CD4-positive, alpha-beta T cell (primary cell): ENCODE results near the gene SVIP. TPM values are rescaled to one million over a fixed set of nuclear protein-coding genes. Genes with fewer than 3 reads are reported as not detected.

Experiments used
- ATAC-seq: fragments of 200-7000 bp; cut with Tn5 transposase; one replicate; pipeline ENCODE4 v1.10.0; 2022; ENCODE audit warnings: mild to moderate bottlenecking; ENCODE audit not compliant: poor library complexity
- CTCF ChIA-PET: fragments of 350-600 bp; sonication (Branson Sonifier 250); formaldehyde crosslinking; loops from one replicate; lab custom pipeline; 2021; ENCODE audit warnings: antibody characterized with exemption, inconsistent platforms; lab: Charles Lee
- POLR2A ChIA-PET: fragments of 350-600 bp; sonication (Branson Sonifier 250); formaldehyde crosslinking; loops from one replicate; lab custom pipeline; 2021; ENCODE audit warnings: antibody characterized with exemption, inconsistent platforms; lab: Charles Lee
- DNase-seq, 14 experiments: peaks; one replicate each; pipeline ENCODE4 v3.0.0-alpha.2; 2013 to 2020; ENCODE audit warnings: mixed read lengths in 2 of 14
- H3K27ac ChIP-seq, 2 donors: one replicate each; pipeline versions ENCODE4 v1.5.1 to v1.7.0; 2013; ENCODE audit warnings: low read length in 2 of 2, low read depth in 1 of 2, mild to moderate bottlenecking in 1 of 2
- H3K27me3 ChIP-seq, 2 experiments: 1 replicate in 1 of 2; 2 replicates in 1 of 2; pipeline versions ENCODE4 v1.6.1 to v1.7.0; 2013; ENCODE audit warnings: low read length in 2 of 2, control low read depth in 1 of 2, mild to moderate bottlenecking in 1 of 2, moderate library complexity in 1 of 2; ENCODE audit not compliant: insufficient read depth in 2 of 2, control insufficient read depth in 1 of 2
- H3K36me3 ChIP-seq: one replicate; pipeline ENCODE4 v1.6.1; 2013; ENCODE audit warnings: low read length, control low read depth; ENCODE audit not compliant: insufficient read depth
- H3K4me1 ChIP-seq: one replicate; pipeline ENCODE4 v1.6.1; 2013; ENCODE audit warnings: low read length, control low read depth; ENCODE audit not compliant: insufficient read depth
- H3K4me3 ChIP-seq: one replicate; pipeline ENCODE4 v1.5.1; 2013; ENCODE audit warnings: mild to moderate bottlenecking, low read length, moderate library complexity
- H3K9me3 ChIP-seq, 2 experiments: 1 replicate in 1 of 2; 2 replicates in 1 of 2; pipeline versions ENCODE4 v1.6.1 to v1.7.0; 2013; ENCODE audit warnings: low read length in 2 of 2, mild to moderate bottlenecking in 2 of 2, control low read depth in 1 of 2, moderate library complexity in 1 of 2; ENCODE audit not compliant: control insufficient read depth in 1 of 2, insufficient read depth in 1 of 2
- H3K27ac Mint-ChIP-seq: one replicate; pipeline ENCODE4 v1.8.0; 2020; ENCODE audit warnings: mixed read lengths
- H3K27me3 Mint-ChIP-seq: one replicate; pipeline ENCODE4 v1.8.0; 2021; ENCODE audit warnings: mixed read lengths
- H3K36me3 Mint-ChIP-seq: one replicate; pipeline ENCODE4 v1.8.0; 2021; ENCODE audit warnings: low read depth, mixed read lengths
- H3K4me1 Mint-ChIP-seq: one replicate; pipeline ENCODE4 v1.8.0; 2021; ENCODE audit warnings: low read depth, mixed read lengths
- H3K4me3 Mint-ChIP-seq: one replicate; pipeline ENCODE4 v1.8.0; 2020; ENCODE audit warnings: mild to moderate bottlenecking, mixed read lengths
- H3K9me3 Mint-ChIP-seq: one replicate; pipeline ENCODE4 v1.8.0; 2020; ENCODE audit warnings: mixed read lengths
- CTCF ChIP-seq: fragments of 200-600 bp; IDR thresholded peaks from one replicate; pipeline ENCODE4 v1.8.0; 2022; ENCODE audit warnings: antibody characterized with exemption, mild to moderate bottlenecking
- intact Hi-C, 2 experiments: fragments of 100-400 bp; cut with DNase I in 1 of 2; cut with micrococcal nuclease in 1 of 2; formaldehyde crosslinking; loops; one replicate each; pipeline versions ENCODE4 v1.15.1 to v1.9.0; 2023 to 2025; cut with DNase I, micrococcal nuclease
- total RNA-seq, 174 experiments: library from RNA in 2 of 174; stranded (reverse) in 2 of 174; gene quantifications; one replicate each; pipeline ENCODE4 v1.2.3 and lab custom pipeline; 2021 to 2026

The SVIP gene
- total RNA-seq, 2 experiments from 2014 or later, result 58.1 to 67.3 TPM

GRCh38 chr11:22787055-22787454, 42.5 kb downstream of the SVIP start:
- Histone ChIP-seq H3K36me3 (no peaks in the 10 kb centered on the region), H3K27me3 (no peaks in the 10 kb centered on the region), H3K27ac (no peak overlapping the region), H3K9me3 (no peaks in the 10 kb centered on the region), H3K4me1 (no peaks in the 10 kb centered on the region), H3K4me3 (no peak overlapping the region)
- Mint-ChIP-seq H3K4me1 (no peaks in the 10 kb centered on the region), H3K4me3 (no peak overlapping the region), H3K27ac (no peak overlapping the region), H3K9me3 (no peaks in the 10 kb centered on the region), H3K36me3 (no peaks in the 10 kb centered on the region), H3K27me3 (peaks cover 11% of the 10 kb centered on the region)
- intact Hi-C loops, result loop anchor here (1.0 to 5.0 kb wide), 4 partner anchors 115 to 545 kb away; no protein-coding TSS in a partner anchor
- ATAC-seq, result no peak
- no peak for DNase-seq
- CTCF ChIA-PET, result interaction anchor here (1.6 kb wide), 1 partner anchor 42 kb away, joined by 5 read pairs; the partner anchor contains the start of gene SVIP
- no peak for TF ChIP-seq CTCF
- POLR2A ChIA-PET, result no interaction called here

GRCh38 chr11:22786475-22786874, 43.1 kb downstream of the SVIP start:
- no peaks in the 10 kb centered on the region for H3K36me3 ChIP-seq
- intact Hi-C loops, result loop anchor here (1.0 to 5.0 kb wide), 3 partner anchors 114 to 544 kb away; no protein-coding TSS in a partner anchor
- H3K4me1 Mint-ChIP-seq, result no peaks in the 10 kb centered on the region
- H3K9me3 ChIP-seq, result no peaks in the 10 kb centered on the region
- no peak for TF ChIP-seq CTCF
- no peaks in the 10 kb centered on the region for H3K4me1 ChIP-seq
- POLR2A ChIA-PET, result interaction anchor here (0.6 kb wide), 1 partner anchor 449 kb away, joined by 3 read pairs; the partner anchor contains the start of gene SLC17A6
- DNase-seq, result no peak
- H3K9me3 Mint-ChIP-seq, result no peaks in the 10 kb centered on the region
- ATAC-seq, result no peak
- no peak overlapping the region for H3K4me3 Mint-ChIP-seq
- peaks cover 11% of the 10 kb centered on the region for H3K27me3 Mint-ChIP-seq
- H3K27ac ChIP-seq, result no peak overlapping the region
- no peaks in the 10 kb centered on the region for H3K36me3 Mint-ChIP-seq
- CTCF ChIA-PET, result no interaction called here
- H3K27me3 ChIP-seq, result no peaks in the 10 kb centered on the region
- no peak overlapping the region for H3K27ac Mint-ChIP-seq
- H3K4me3 ChIP-seq, result no peak overlapping the region

- no peaks in the 10 kb centered on the region for H3K27me3 ChIP-seq
- H3K9me3 Mint-ChIP-seq, result no peaks in the 10 kb centered on the region
- no peaks in the 10 kb centered on the region for H3K9me3 ChIP-seq
- DNase-seq, result no peak
- TF ChIP-seq CTCF, result no peak
- ChIA-PET POLR2A (no interaction called here), CTCF (no interaction called here)
- no peak overlapping the region for H3K27ac Mint-ChIP-seq
- H3K4me1 ChIP-seq, result peaks cover 4% of the 10 kb centered on the region
- ATAC-seq, result no peak
- H3K27me3 Mint-ChIP-seq, result peaks cover 11% of the 10 kb centered on the region
- H3K27ac ChIP-seq, result no peak overlapping the region
- H3K36me3 Mint-ChIP-seq, result no peaks in the 10 kb centered on the region
- H3K36me3 ChIP-seq, result no peaks in the 10 kb centered on the region
- no peak overlapping the region for H3K4me3 Mint-ChIP-seq
- intact Hi-C loops, result loop anchor here (5.0 kb wide), 2 partner anchors 113 to 543 kb away; no protein-coding TSS in a partner anchor
- H3K4me3 ChIP-seq, result no peak overlapping the region
- peaks cover 8% of the 10 kb centered on the region for H3K4me1 Mint-ChIP-seq
Measured at GRCh38 chr11:22785251-22785650, 44.4 kb downstream of the SVIP start.
